HG03432 (cell line): ENCODE results near the gene CCDC73.
A peak's percentile ranks its signal among the peaks of the same experiment; 100 is the strongest.
"Not testable (repeated sequence)": the region's sequence is repeated elsewhere in the genome, so short reads cannot be mapped to it uniquely, and the experiment has no call there.

Experiments
- ATAC-seq: cut with Tn5 transposase; IDR thresholded peaks from one replicate; pipeline ENCODE4 v1.9.1; 2021; ENCODE audit warnings: mild to moderate bottlenecking, moderate library complexity; ENCODE audit not compliant: unreplicated experiment

CCDC73 gene

GRCh38 chr11:32706985-32707741, 87.3 kb downstream of the CCDC73 start:
- ATAC-seq: peak; percentile 99

- ATAC-seq: no peak
Observed at GRCh38 chr11:32705309-32706033, 89.0 kb downstream of the CCDC73 start.

DNA sequence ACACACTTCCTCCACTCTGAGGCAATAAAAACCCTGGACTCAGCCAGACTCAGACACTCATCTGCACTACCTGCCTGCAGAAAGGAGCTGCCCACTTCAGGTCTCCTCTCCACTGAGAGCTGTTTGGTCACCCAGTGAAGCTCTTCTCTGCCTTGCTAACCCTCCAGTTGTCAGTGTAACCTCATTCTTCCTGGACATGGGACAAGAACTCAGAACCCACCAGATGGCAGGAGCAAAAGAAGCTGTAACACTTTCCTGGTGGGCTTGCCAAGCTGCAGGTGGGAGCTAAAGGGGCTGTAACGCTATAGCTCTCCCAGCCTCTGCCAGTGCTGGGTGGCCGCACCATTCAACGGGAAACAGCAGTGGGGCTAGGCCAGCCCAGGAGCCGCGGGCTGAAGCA, 89.7 kb downstream of the CCDC73 start:
- ATAC-seq: no peak

DNA sequence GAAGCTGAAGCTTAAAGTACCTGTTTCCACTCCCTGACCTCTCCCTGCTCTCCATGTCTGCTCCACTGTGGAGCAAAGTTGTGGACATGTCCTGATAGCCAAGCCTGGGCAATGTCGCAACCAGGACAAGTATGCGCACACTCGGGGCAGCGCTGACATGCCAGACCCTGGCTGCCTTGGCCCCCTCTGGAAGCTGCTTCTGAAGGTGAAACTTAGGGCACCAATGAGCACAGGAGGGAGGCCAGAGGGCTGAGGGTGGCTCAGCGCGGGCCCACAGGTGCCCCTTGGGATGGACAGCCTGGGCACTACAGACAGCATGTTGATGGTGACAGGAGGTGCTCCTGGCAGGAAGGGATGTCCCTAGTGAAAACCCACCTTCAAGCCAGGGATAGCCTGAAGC, 90.2 kb downstream of the CCDC73 start:
- ATAC-seq: no peak

DNA sequence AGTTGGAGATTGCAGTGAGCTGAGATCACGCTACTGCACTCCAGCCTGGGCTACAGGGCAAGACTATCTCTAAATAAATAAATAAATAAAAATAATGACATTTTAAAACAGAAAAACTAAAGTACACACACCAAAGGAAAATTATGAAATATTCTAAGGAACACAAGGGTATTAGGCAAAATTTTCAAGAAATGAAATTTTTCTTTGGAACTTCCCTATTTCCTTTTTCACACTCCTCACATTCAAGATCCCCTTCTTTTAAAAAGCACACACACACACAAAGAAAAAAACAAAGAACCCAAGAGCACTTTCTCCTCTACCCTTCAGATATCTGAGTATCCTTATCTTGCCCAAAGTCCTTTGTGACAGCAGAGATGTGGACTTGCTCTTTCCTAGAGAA, 92.8 kb downstream of the CCDC73 start:
- no peak for ATAC-seq

GRCh38 chr11:32698579-32698978, 95.9 kb downstream of the CCDC73 start:
- no peak for ATAC-seq

- no peak for ATAC-seq
Observed at GRCh38 chr11:32671051-32671450, 123.4 kb downstream of the CCDC73 start.

DNA sequence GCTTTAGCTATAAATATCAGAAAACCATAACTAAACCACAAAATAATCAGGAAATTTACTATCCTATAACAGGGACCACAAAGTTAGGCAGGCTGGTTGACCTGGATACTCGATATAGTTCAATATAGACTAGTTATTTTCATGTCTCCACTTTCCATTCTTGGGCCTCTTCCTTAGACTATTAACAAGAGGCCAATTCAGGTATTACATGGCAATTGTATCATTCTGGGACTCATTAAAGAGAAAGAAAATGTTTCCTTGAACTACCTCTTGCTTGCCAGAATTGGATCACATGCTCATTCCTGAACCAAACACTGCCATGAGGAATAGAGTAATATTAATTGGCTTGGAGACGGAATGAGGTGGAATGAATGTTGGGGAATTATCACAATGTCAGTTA, 134.8 kb downstream of the CCDC73 start:
- ATAC-seq: no peak

- ATAC-seq: no peak
Observed at GRCh38 chr11:32658639-32659406, 135.6 kb downstream of the CCDC73 start.

DNA sequence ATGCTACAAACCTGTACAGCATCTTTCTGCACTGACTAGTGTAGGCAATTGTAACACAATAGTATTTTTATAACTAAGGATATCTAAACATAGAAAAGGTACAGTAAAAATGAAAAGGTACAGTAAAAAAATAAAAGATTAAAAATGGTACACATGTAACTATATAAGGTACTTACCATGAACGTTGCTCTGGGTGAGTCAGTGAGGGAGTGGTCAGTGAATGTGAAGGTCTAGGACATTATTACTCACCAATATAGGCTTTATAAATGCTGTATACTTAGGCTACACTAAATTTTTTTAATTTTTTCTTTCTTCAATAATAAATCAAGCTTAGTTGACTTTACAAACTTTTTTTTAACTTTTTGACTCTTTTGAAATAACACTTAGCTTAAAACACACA, 150.9 kb downstream of the CCDC73 start:
- no peak for ATAC-seq

DNA sequence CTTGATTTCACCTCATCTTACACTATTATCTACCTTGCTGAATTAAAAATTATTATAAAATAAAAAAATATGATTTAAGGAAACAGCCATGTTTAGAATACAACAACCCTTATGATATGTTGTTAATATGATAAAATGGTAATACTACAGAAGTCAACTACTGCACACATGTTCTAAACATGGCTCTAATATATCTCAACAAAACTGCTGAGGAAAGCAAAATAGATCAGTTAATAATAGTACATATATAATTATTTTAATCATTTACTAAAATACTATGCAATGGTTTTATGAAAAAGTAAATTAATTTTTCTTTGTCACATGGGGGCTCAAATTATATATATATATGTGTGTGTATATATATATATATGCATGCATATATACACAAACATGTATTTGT, 153.1 kb downstream of the CCDC73 start:
- ATAC-seq: no peak

- no peak for ATAC-seq
Observed at GRCh38 chr11:32635819-32636218, 158.6 kb downstream of the CCDC73 start.

- no peak for ATAC-seq
Observed at GRCh38 chr11:32630844-32631243, 163.6 kb downstream of the CCDC73 start.

DNA sequence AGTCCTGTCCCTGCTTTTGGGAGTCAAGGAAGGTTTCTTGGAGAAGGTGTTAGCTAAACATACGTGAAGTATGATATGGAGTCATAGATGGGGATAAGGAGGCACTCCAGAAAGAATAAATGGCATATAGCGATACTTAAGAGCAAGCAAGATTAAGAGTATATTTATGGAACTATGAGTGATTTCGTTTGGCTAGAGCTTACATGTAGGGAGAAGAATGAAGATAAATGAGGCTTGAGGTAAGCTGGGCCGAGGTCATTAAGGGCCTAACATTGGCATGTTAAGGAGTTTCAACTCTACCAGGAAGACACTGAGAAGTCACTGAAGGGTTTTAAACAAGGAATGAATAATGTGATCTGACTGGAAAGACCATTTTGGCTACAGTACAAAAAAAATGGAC, 177.6 kb downstream of the CCDC73 start:
- no peak for ATAC-seq

DNA sequence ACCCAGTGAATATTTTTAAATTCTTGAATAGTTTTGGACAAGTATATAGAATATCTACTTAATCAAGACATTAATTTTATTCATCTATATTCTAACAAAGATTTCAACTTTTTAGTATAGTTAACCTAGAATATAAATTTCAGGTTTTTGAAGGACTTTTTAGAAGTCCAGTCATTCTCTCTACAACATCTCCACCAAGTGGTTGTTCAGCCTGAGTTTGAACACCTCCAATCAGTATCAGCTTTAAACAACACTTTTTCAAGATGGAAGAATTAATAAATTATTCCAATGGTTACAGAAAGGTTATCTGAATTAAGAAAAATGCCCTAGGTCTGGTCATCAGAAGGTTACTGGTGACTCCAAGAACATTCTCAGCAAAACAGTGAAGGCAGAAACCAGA, 179.0 kb downstream of the CCDC73 start:
- no peak for ATAC-seq

- ATAC-seq: no peak
Observed at GRCh38 chr11:32613500-32614151, 180.8 kb downstream of the CCDC73 start.

- ATAC-seq: no peak
Observed at GRCh38 chr11:32610797-32611352, 183.6 kb downstream of the CCDC73 start.

DNA sequence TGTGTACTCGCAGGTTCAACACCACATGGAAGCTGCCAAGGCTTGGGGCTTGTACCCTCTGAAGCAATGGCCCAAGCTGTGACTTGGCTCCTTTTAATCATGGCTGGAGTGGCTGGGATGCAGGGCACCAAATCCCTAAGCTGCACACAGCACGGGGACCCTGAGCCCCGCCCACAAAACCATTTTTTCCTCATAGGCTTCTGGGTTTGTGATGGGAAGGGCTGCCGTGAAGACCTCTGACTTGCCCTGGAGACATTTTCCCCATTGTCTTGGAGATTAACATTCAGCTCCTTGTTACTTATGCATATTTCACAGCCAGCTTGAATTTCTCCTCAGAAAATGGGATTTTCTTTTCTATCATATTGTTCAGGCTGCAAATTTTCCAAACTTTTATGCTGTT, 185.6 kb downstream of the CCDC73 start:
- not testable (repeated sequence) for ATAC-seq

DNA sequence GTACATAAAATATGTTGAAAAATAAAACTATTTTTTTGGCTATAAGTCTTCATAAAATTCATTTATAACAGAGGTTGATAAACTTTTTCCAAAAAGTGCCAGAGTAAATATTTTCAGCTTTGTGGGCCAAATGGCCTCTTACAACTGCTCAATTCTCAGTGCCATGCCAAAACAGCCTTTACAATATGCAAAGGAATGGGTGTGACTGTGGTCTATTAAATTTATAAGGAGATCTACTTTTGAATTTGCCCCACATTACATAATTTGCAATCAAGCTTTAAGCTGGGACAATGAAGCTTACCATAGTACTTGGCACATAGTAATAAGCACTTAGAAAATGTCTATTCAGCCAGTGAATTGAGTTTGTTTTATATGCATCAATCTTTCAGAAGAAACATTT, 188.2 kb downstream of the CCDC73 start:
- ATAC-seq: no peak

GRCh38 chr11:32602657-32603415, 191.6 kb downstream of the CCDC73 start:
- no peak for ATAC-seq
